ENCODE measurements around the gene EPB41L4B.

The EPB41L4B gene

GRCh38 chr9:109355564-109356297 lies 34.9 kb upstream of the EPB41L4B start:
- no peak overlapping the region for H3K4me3 ChIP-seq (ENCODE audit: low read length, poor library complexity, severe bottlenecking)
- no peak overlapping the region for H2AFZ ChIP-seq (ENCODE audit: low read length)
- no peaks in the 10 kb centered on the region for H3K79me2 ChIP-seq (ENCODE audit: insufficient read depth, low read length)
- H3K4me2 ChIP-seq (ENCODE audit: low read depth, low read length, poor library complexity, severe bottlenecking), result no peak overlapping the region
- H3K27me3 ChIP-seq (ENCODE audit: insufficient read depth, low read length, poor library complexity, severe bottlenecking), result no peaks in the 10 kb centered on the region
- no peaks in the 10 kb centered on the region for H3K4me1 ChIP-seq (ENCODE audit: insufficient read depth, low read length, poor library complexity, severe bottlenecking)
- no peaks in the 10 kb centered on the region for H3F3A ChIP-seq (ENCODE audit: low read depth)
- no peak overlapping the region for H3K9ac ChIP-seq (ENCODE audit: low read depth, low read length, poor library complexity, severe bottlenecking)
- no peaks in the 10 kb centered on the region for H4K20me1 ChIP-seq (ENCODE audit: insufficient read depth, low read length, poor library complexity, severe bottlenecking)
- no peaks in the 10 kb centered on the region for H3K9me3 ChIP-seq (ENCODE audit: insufficient read depth, low read depth, low read length)
- no peaks in the 10 kb centered on the region for H3K9me2 ChIP-seq (replicated peaks; ENCODE audit: low read depth, low read length)
- H3K36me3 ChIP-seq (ENCODE audit: insufficient read depth, low read length), result no peaks in the 10 kb centered on the region
- TF ChIP-seq, protein P1, sequence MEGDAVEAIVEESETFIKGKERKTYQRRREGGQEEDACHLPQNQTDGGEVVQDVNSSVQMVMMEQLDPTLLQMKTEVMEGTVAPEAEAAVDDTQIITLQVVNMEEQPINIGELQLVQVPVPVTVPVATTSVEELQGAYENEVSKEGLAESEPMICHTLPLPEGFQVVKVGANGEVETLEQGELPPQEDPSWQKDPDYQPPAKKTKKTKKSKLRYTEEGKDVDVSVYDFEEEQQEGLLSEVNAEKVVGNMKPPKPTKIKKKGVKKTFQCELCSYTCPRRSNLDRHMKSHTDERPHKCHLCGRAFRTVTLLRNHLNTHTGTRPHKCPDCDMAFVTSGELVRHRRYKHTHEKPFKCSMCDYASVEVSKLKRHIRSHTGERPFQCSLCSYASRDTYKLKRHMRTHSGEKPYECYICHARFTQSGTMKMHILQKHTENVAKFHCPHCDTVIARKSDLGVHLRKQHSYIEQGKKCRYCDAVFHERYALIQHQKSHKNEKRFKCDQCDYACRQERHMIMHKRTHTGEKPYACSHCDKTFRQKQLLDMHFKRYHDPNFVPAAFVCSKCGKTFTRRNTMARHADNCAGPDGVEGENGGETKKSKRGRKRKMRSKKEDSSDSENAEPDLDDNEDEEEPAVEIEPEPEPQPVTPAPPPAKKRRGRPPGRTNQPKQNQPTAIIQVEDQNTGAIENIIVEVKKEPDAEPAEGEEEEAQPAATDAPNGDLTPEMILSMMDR (conservative IDR thresholded peaks at IDR 0.05; ENCODE audit: low read length), result no peak
- no peak for TF ChIP-seq EZH2phosphoT487 (IDR thresholded peaks at IDR 0.05; ENCODE audit: borderline replicate concordance)

DNA sequence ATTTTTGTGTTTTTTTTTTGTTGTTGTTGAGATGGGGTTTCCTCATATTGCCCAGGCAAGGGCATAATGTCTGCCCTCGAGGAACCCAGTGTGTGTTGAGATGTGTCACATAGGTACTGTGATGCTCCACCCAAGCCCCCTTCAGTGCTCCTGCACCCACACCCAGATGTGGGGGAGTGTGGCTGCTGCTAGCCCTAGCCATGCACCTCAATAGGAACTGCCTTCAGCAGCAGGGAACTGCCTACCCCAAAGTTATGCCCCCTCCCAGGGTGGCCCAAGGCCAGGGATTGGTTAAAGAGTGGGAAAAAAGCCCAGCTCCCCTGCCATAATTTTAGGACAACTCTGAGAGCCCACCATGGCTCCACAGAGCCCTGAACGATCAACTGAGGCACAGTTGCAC lies 33.3 kb upstream of the EPB41L4B start:
- H3K9me3 ChIP-seq (ENCODE audit: insufficient read depth, low read depth, low read length), result no peaks in the 10 kb centered on the region
- no peaks in the 10 kb centered on the region for H3K36me3 ChIP-seq (ENCODE audit: insufficient read depth, low read length)
- TF ChIP-seq EZH2phosphoT487 (IDR thresholded peaks at IDR 0.05; ENCODE audit: borderline replicate concordance), result no peak
- TF ChIP-seq, protein P1 (conservative IDR thresholded peaks at IDR 0.05; ENCODE audit: low read length), result no peak

DNA sequence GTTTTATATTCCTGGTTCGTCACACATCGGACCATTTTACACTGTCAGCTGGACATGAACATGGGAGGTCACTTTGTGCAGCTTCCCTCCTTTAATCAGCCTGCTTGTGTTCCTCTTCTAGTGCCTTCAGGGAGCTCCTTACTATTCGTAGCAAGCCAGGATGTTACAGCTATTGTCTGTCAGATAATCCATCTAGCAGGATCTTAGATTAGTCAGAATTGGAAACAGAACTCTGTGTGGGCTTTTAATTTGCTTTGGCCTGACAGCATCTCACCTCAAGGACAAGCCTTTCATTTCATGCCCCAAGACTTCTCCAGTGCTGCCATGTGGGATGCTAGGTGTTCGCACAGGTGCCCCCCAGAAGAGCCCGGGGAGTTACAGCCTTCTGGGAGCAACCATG lies 30.2 kb upstream of the EPB41L4B start:
- Histone ChIP-seq H3K4me1 (ENCODE audit: insufficient read depth, low read length, poor library complexity, severe bottlenecking) (no peaks in the 10 kb centered on the region), H2AFZ (ENCODE audit: low read length) (no peak overlapping the region), H3K9me3 (ENCODE audit: insufficient read depth, low read depth, low read length) (no peaks in the 10 kb centered on the region), H3K9ac (ENCODE audit: low read depth, low read length, poor library complexity, severe bottlenecking) (no peak overlapping the region), H3K4me2 (ENCODE audit: low read depth, low read length, poor library complexity, severe bottlenecking) (no peak overlapping the region), H4K20me1 (ENCODE audit: insufficient read depth, low read length, poor library complexity, severe bottlenecking) (no peaks in the 10 kb centered on the region), H3K79me2 (ENCODE audit: insufficient read depth, low read length) (no peaks in the 10 kb centered on the region), H3K27me3 (ENCODE audit: insufficient read depth, low read length, poor library complexity, severe bottlenecking) (no peaks in the 10 kb centered on the region), H3K4me3 (ENCODE audit: low read length, poor library complexity, severe bottlenecking) (no peak overlapping the region), H3K9me2 (replicated peaks; ENCODE audit: low read depth, low read length) (no peaks in the 10 kb centered on the region), H3K36me3 (ENCODE audit: insufficient read depth, low read length) (no peaks in the 10 kb centered on the region), H3F3A (ENCODE audit: low read depth) (no peaks in the 10 kb centered on the region)
- TF ChIP-seq EZH2phosphoT487 (IDR thresholded peaks at IDR 0.05; ENCODE audit: borderline replicate concordance), result no peak
- TF ChIP-seq, protein P1 (conservative IDR thresholded peaks at IDR 0.05; ENCODE audit: low read length), result no peak

More for the DNA sequence above, 33.3 kb upstream of the EPB41L4B start:
- Histone ChIP-seq H3K79me2 (ENCODE audit: insufficient read depth, low read length) (no peaks in the 10 kb centered on the region), H3K27me3 (ENCODE audit: insufficient read depth, low read length, poor library complexity, severe bottlenecking) (no peaks in the 10 kb centered on the region), H3K4me2 (ENCODE audit: low read depth, low read length, poor library complexity, severe bottlenecking) (no peak overlapping the region), H3K9me2 (replicated peaks; ENCODE audit: low read depth, low read length) (no peaks in the 10 kb centered on the region), H3K4me1 (ENCODE audit: insufficient read depth, low read length, poor library complexity, severe bottlenecking) (no peaks in the 10 kb centered on the region), H4K20me1 (ENCODE audit: insufficient read depth, low read length, poor library complexity, severe bottlenecking) (no peaks in the 10 kb centered on the region), H3K9ac (ENCODE audit: low read depth, low read length, poor library complexity, severe bottlenecking) (no peak overlapping the region), H3F3A (ENCODE audit: low read depth) (no peaks in the 10 kb centered on the region), H3K4me3 (ENCODE audit: low read length, poor library complexity, severe bottlenecking) (no peak overlapping the region), H2AFZ (ENCODE audit: low read length) (no peak overlapping the region)
